Neuron (in vitro differentiated cells): ENCODE measurements around the gene ARTN.

ENCODE experiments used
- H2AFZ ChIP-seq: one replicate; pipeline ENCODE4 v1.6.1; 2013; ENCODE audit warnings: low read depth, mild to moderate bottlenecking, inconsistent platforms, low read length, moderate library complexity
- H3K27me3 ChIP-seq: one replicate; pipeline ENCODE4 v1.6.1; 2013; ENCODE audit warnings: low read length; ENCODE audit not compliant: insufficient read depth
- H3K36me3 ChIP-seq: one replicate; pipeline ENCODE4 v1.6.1; 2013; ENCODE audit warnings: low read length; ENCODE audit not compliant: insufficient read depth
- H3K4me1 ChIP-seq: one replicate; pipeline ENCODE4 v1.6.1; 2013; ENCODE audit warnings: low read length; ENCODE audit not compliant: insufficient read depth
- H3K4me3 ChIP-seq: 2 replicates; pipeline ENCODE4 v1.5.1; 2013; ENCODE audit warnings: mild to moderate bottlenecking, low read length, moderate library complexity
- H3K9me3 ChIP-seq: one replicate; pipeline ENCODE4 v1.6.1; 2013; ENCODE audit warnings: low read length

Gene ARTN

DNA sequence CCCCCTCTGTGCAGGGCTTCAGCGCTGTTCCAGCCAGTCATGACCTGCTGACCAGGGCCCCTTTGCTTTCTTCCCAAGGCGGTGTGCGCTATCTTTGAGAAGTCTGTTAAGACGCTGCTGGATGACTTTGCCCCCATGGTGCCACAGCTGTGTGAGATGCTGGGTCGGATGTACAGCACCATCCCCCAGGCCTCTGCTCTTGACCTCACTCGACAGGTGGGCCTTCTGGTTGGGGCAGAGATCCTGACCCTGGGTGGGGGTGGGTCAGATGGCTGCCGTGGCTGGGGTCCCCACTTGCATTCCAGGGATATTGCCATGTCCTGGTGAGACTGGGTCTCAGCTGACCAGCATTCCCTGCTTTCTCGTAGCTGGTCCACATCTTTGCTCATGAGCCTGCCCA is 27.2 kb downstream of the ARTN start:
- H3K36me3 ChIP-seq: peaks cover 52% of the 10 kb centered on the region
- H3K4me1 ChIP-seq: no peaks in the 10 kb centered on the region
- H2AFZ ChIP-seq: no peak overlapping the region
- H3K9me3 ChIP-seq: no peaks in the 10 kb centered on the region
- H3K4me3 ChIP-seq: no peak overlapping the region
- no peaks in the 10 kb centered on the region for H3K27me3 ChIP-seq

DNA sequence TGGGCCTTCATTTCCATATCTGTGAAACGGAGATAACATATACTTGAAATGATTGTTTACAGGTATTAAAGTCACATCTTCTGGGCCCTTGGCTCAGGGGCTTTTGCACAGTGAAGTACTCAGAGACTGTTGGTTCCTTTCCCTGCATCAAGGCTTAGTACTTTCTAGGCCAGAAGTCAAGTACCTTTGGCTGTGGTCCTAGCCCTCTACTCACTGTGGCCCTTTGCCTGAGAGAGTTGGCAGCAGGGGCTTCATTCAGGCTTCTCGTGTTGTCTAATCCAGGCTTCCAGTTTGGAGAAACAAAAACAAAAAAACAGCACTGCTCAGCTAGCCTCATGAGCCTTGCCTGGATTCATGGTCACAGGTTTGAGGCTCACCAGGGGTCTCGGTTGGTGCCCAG is 28.1 kb downstream of the ARTN start:
- Histone ChIP-seq H3K27me3 (no peaks in the 10 kb centered on the region), H3K4me3 (no peak overlapping the region), H2AFZ (no peak overlapping the region), H3K4me1 (no peaks in the 10 kb centered on the region), H3K36me3 (peaks cover 51% of the 10 kb centered on the region), H3K9me3 (no peaks in the 10 kb centered on the region)

DNA sequence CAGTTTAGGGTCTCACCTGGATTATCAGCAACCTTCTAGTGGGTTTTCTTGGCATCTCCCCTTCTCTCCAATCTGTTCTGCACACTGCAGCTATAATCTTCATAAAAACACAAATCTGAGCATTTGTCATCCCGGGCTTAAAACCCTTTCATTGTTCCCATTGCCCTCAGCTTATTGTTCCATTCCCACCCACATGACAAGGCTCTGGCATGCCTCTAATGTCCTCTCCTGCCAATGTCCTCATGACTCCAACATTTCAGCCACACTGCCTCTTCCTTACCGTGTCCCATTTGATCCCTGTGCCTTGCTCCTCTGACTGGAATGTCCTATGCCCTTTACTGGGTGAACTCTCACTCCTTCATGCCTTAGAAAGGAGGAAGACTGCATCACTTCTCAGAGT is 28.7 kb downstream of the ARTN start:
- H3K27me3 ChIP-seq: no peaks in the 10 kb centered on the region
- H3K36me3 ChIP-seq: peaks cover 50% of the 10 kb centered on the region

DNA sequence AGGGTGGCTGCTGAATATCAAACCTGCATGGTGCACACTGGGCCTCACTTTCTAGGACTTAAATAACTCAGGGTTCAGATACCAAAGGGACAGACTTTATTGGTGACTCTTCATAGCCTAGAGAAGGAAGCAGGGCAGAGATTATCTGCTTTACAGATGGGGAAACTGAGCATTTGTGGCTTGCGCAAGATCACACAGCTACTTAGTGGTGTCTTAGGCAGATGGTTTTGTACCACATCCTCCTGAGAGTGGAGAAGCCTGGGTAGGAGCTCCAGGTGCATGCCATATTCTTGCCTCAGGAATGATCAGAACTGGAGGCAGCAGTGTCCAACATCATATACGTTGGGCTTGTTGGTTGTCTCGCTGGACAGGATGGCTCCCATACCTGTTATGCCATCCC is 29.4 kb downstream of the ARTN start:
- H3K36me3 ChIP-seq: peaks cover 43% of the 10 kb centered on the region
- H3K4me1 ChIP-seq: no peaks in the 10 kb centered on the region
- no peak overlapping the region for H3K4me3 ChIP-seq
- H3K27me3 ChIP-seq: no peaks in the 10 kb centered on the region
- no peaks in the 10 kb centered on the region for H3K9me3 ChIP-seq
- H2AFZ ChIP-seq: no peak overlapping the region

More for the DNA sequence above, 28.7 kb downstream of the ARTN start:
- H3K4me1 ChIP-seq: no peaks in the 10 kb centered on the region
- no peaks in the 10 kb centered on the region for H3K9me3 ChIP-seq
- H2AFZ ChIP-seq: no peak overlapping the region
- no peak overlapping the region for H3K4me3 ChIP-seq

DNA sequence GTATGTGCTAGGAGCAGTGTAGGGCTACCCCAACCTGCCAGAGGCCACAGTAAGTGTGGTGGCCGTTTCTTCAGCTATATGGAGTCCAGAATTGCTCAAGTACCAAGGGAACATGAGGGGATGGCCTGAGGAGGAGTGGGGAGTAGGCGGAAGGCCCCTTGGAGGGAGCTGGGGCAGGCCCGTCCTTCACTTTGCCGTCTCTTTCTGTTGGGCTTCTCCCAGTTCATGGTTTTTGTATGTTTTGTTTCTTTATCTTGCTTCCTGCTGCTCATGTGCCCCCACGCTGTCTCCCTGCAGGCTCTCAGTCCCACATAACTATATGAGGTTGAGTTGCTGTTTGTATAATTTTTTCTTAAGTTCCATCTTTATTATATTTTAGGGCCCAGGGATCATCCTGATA is 30.3 kb downstream of the ARTN start:
- Histone ChIP-seq H2AFZ (no peak overlapping the region), H3K36me3 (peaks cover 40% of the 10 kb centered on the region), H3K9me3 (no peaks in the 10 kb centered on the region), H3K4me3 (no peak overlapping the region), H3K27me3 (no peaks in the 10 kb centered on the region), H3K4me1 (no peaks in the 10 kb centered on the region)

DNA sequence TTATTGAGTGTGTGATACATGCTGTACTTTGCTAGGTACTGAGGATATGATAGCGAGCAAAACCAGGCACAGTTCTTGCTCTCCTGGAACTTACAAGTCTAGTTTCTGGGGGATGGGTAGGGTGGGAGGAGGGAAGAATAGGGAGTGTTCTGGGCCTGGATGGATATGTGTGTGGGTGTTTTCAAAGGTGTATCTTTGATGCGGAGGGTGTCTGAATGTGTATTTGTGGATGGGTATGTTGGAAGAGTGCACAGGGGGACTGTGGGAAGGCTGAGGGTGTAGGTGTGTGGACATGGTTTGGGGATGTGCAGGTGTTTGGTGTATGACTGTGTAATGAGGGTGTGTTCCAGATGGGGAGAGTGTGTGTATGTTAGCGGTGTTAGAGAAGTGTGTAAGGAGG is 31.7 kb downstream of the ARTN start:
- Histone ChIP-seq H3K4me3 (no peak overlapping the region), H2AFZ (no peak overlapping the region), H3K27me3 (no peaks in the 10 kb centered on the region), H3K4me1 (no peaks in the 10 kb centered on the region), H3K9me3 (no peaks in the 10 kb centered on the region), H3K36me3 (peaks cover 33% of the 10 kb centered on the region)

DNA sequence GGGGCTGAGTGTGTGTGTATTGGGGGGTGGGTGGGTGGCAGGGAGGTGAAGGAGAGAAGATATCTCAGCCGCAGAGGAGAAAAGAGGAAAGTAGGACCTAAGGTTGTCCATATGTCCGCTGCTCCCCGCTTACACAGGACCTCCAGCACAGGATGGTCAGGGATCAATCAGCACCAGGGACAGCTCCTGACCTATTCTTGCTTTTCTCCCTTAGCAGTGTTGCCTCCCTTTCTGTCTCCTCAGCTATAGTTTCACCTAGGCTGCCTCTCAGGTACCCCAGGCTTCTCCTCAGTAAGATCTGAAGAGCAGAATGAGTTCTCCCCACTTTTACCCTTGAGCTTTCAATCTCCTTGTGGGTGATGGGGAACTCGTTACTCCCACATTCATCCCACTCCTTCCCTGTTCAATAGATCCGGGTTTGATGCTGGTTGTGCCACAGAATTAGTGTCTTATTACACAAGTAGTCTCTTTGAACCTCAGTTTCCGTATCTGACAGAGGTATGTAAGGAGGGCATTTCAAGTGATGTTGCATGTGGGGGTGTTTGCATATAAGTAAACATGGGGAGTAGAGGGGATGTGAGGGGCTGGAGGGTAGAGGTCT is 34.8 kb downstream of the ARTN start:
- no peak overlapping the region for H2AFZ ChIP-seq
- no peaks in the 10 kb centered on the region for H3K27me3 ChIP-seq
- H3K36me3 ChIP-seq: peaks cover 11% of the 10 kb centered on the region
- no peak overlapping the region for H3K4me3 ChIP-seq
- peaks cover 7% of the 10 kb centered on the region for H3K4me1 ChIP-seq
- no peaks in the 10 kb centered on the region for H3K9me3 ChIP-seq

DNA sequence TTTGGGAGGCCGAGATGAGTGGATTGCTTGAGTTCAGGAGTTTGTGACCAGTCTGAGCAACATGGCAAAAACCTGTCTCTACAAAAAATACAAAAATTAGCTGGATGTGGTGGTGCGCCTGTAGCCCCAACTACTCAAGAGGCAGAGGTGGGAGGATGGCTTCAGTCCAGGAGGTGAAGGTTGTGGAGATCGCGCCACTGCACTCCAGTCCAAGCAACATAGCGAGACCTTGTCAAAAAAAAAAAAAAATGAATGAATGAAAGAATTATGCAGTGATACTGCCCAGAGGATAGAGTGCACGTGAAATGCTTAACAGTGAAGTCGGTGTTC is 35.8 kb downstream of the ARTN start:
- Histone ChIP-seq H3K36me3 (peaks cover 8% of the 10 kb centered on the region), H3K4me3 (peak overlapping the region; percentile 37), H3K27me3 (no peaks in the 10 kb centered on the region), H2AFZ (no peak overlapping the region), H3K9me3 (no peaks in the 10 kb centered on the region), H3K4me1 (peaks cover 12% of the 10 kb centered on the region)

DNA sequence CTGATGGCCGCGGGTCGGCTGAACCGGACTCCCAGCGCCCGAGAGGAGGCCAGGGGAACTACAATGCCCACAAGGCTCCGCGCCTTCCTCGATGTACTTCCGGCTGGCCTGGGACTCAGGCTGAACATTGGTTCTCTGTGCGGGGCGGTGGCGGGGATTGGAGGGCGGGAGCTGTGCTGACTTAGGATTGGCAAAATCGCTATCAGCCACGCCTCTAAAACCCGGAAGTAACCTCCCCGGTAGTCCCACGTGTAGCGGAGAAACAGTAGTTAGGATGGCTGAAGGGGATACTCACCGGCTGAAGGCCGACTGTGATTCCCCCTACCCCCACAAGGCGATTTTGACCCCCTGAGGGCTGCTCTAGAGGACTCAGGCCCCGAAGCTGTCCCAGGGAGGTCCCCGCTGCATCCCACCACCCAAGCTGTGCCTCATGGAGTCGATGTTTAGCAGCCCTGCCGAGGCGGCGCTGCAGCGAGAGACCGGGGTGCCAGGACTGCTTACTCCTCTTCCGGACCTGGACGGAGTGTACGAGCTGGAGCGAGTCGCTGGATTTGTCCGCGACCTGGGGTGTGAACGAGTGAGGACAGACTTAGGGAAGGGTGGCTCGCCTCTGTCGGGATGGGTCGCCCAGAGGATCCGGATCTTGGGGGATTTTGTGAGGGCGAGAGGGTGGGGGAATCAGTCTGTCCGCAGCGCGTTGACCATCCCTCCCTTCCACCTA is 36.3 kb downstream of the ARTN start, which contains the start of gene DPH2:
Gene DPH2, plus strand, starts transcription at position 265 of the 721 bp plus-strand sequence. Its CDS starts 166 bp downstream, at position 431.
- peaks cover 8% of the 10 kb centered on the region for H3K36me3 ChIP-seq
- H3K27me3 ChIP-seq: no peaks in the 10 kb centered on the region
- H3K4me3 ChIP-seq: peak within 1 kb of the TSS; percentile 92
- H3K4me1 ChIP-seq: peaks cover 13% of the 10 kb centered on the region
- no peaks in the 10 kb centered on the region for H3K9me3 ChIP-seq
- H2AFZ ChIP-seq: no peak within 1 kb of the TSS

DNA sequence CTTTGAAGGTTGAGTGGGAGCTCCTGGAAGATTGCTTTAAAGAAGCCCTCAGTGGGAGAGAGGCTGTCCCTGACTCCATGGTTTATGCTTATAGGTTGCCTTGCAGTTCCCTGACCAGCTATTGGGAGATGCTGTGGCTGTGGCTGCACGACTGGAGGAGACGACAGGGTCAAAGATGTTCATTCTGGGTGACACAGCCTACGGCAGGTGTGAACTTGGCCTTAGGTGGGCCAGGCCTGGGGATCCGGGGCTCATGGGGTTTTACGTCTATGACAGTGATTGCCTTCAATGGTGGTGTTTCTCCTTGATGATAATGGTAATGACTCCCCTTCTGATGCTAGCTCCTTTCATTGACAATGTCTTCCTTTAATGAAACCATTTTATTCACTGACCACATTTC is 36.9 kb downstream of the ARTN start:
- H3K9me3 ChIP-seq: no peaks in the 10 kb centered on the region

DNA sequence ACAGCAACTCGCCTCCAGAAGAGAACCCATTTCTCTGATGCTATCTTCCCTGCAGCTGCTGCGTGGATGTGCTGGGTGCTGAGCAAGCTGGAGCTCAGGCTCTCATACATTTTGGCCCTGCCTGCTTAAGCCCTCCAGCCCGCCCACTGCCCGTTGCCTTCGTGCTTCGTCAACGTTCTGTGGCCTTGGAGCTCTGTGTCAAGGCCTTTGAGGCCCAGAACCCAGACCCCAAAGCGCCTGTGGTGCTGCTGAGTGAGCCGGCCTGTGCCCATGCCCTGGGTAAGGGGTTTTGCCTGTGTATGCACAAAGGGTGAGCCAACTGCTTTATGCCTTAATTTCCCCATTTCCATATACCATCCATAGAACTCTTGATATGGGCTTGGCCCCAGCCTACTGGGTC is 37.3 kb downstream of the ARTN start:
- peak overlapping the region; percentile 92 for H3K4me3 ChIP-seq
- peaks cover 8% of the 10 kb centered on the region for H3K36me3 ChIP-seq
- H2AFZ ChIP-seq: no peak overlapping the region
- H3K27me3 ChIP-seq: no peaks in the 10 kb centered on the region
- H3K9me3 ChIP-seq: no peaks in the 10 kb centered on the region
- H3K4me1 ChIP-seq: peaks cover 19% of the 10 kb centered on the region

More for the DNA sequence above, 36.9 kb downstream of the ARTN start:
- Histone ChIP-seq H3K27me3 (no peaks in the 10 kb centered on the region), H2AFZ (no peak overlapping the region), H3K4me3 (peak overlapping the region; percentile 92), H3K4me1 (peaks cover 15% of the 10 kb centered on the region), H3K36me3 (peaks cover 8% of the 10 kb centered on the region)

DNA sequence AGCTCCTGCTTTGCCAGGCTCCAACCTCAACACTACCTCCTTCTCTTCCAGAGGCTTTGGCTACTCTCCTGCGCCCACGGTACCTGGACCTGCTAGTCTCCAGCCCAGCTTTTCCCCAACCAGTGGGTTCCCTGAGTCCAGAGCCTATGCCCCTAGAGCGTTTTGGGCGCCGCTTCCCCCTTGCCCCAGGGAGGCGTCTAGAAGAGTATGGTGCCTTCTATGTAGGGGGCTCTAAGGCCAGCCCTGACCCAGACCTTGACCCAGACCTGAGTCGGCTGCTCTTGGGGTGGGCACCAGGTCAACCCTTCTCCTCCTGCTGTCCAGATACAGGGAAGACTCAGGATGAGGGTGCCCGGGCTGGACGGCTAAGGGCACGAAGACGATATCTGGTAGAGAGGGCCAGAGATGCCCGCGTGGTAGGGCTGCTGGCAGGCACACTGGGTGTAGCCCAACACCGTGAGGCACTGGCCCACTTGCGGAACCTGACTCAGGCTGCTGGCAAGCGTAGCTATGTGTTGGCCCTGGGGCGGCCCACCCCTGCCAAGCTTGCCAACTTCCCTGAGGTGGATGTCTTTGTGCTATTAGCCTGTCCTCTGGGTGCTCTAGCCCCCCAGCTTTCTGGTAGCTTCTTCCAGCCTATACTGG is 37.9 kb downstream of the ARTN start:
- H2AFZ ChIP-seq: no peak overlapping the region
- H3K27me3 ChIP-seq: no peaks in the 10 kb centered on the region
- H3K4me1 ChIP-seq: peaks cover 25% of the 10 kb centered on the region
- no peaks in the 10 kb centered on the region for H3K9me3 ChIP-seq
- H3K4me3 ChIP-seq: no peak overlapping the region
- H3K36me3 ChIP-seq: peaks cover 10% of the 10 kb centered on the region

DNA sequence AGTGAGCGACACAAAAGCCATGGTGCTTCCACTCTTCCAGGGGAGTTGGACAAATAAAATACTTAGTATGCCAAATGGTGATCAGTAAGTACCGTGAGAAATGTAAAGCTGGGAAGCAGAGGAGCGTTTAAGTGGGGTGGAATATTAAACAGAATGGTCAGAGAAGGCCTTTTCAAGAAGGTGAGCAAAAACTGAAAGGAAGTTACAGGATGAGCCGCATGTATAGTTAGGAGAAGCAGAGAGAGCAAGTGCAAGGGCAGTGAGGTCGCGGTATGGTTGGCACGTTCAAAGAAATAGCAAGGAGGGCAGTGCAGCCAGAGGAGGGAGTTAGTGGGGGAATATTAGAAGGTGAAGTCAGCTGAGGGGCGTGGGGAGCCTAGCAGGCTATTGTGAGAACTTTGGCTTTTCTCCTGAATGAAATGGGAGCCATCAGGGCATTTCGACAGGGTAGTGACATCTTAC is 40.4 kb downstream of the ARTN start:
- H2AFZ ChIP-seq: peak overlapping the region; percentile 91
- peak overlapping the region; percentile 72 for H3K4me3 ChIP-seq
- H3K27me3 ChIP-seq: no peaks in the 10 kb centered on the region
- peaks cover 20% of the 10 kb centered on the region for H3K36me3 ChIP-seq
- H3K9me3 ChIP-seq: no peaks in the 10 kb centered on the region
- H3K4me1 ChIP-seq: peaks cover 47% of the 10 kb centered on the region
